ENCODE measurements around the gene MYO1B.

GRCh38 chr2:191366199-191366598 is 121.0 kb downstream of the MYO1B start:
- TF ChIP-seq EZH2phosphoT487 (IDR thresholded peaks at IDR 0.05; ENCODE audit: borderline replicate concordance): no peak
- TF ChIP-seq, protein P1, sequence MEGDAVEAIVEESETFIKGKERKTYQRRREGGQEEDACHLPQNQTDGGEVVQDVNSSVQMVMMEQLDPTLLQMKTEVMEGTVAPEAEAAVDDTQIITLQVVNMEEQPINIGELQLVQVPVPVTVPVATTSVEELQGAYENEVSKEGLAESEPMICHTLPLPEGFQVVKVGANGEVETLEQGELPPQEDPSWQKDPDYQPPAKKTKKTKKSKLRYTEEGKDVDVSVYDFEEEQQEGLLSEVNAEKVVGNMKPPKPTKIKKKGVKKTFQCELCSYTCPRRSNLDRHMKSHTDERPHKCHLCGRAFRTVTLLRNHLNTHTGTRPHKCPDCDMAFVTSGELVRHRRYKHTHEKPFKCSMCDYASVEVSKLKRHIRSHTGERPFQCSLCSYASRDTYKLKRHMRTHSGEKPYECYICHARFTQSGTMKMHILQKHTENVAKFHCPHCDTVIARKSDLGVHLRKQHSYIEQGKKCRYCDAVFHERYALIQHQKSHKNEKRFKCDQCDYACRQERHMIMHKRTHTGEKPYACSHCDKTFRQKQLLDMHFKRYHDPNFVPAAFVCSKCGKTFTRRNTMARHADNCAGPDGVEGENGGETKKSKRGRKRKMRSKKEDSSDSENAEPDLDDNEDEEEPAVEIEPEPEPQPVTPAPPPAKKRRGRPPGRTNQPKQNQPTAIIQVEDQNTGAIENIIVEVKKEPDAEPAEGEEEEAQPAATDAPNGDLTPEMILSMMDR (conservative IDR thresholded peaks at IDR 0.05; ENCODE audit: low read length): no peak

Measured in Loucy (cell line).